Esophagus squamous epithelium (tissue), 5 donors: ENCODE measurements around the gene TAF4. TPM values are rescaled to one million over a fixed set of nuclear protein-coding genes. Genes with fewer than 3 reads are reported as not detected.

Experiments
- DNase-seq: peaks from one replicate; lab custom pipeline; 2025; lab: John Stamatoyannopoulos, UW
- H3K27ac ChIP-seq, 4 donors: fragments of 200-600 bp; sonication (generic); one replicate each; pipeline ENCODE4 v1.5.1; 2016 to 2019; ENCODE audit warnings: mild to moderate bottlenecking in 1 of 4
- H3K27me3 ChIP-seq, 4 donors: fragments of 200-600 bp; sonication (generic); 1 replicate in 3 of 4; 2 replicates in 1 of 4; pipeline versions ENCODE4 v1.5.1 to v1.6.0; 2017 to 2021; ENCODE audit warnings: antibody characterized with exemption in 1 of 4
- H3K36me3 ChIP-seq, 3 donors: fragments of 200-600 bp; sonication (generic); one replicate each; pipeline ENCODE4 v1.5.1; 2016 to 2019
- H3K4me1 ChIP-seq, 3 donors: fragments of 200-600 bp; sonication (generic); one replicate each; pipeline ENCODE4 v1.5.1; 2017 to 2019
- H3K4me3 ChIP-seq, 4 donors: fragments of 200-600 bp; sonication (generic); 1 replicate in 3 of 4; 2 replicates in 1 of 4; pipeline ENCODE4 v1.5.1; 2016 to 2019; ENCODE audit warnings: mild to moderate bottlenecking in 2 of 4, moderate library complexity in 1 of 4
- H3K9me3 ChIP-seq, 3 donors: fragments of 200-600 bp; sonication (generic); one replicate each; pipeline ENCODE4 v1.5.1; 2016 to 2019
- CTCF ChIP-seq, 6 experiments: fragments of 450-650 bp in 4 of 6; fragments of 200-600 bp in 2 of 6; sonication (generic) in 2 of 6; IDR thresholded peaks; one replicate each; pipeline ENCODE4 v1.5.1; 2016 to 2019; ENCODE audit warnings: antibody characterized with exemption in 6 of 6, mild to moderate bottlenecking in 4 of 6, moderate library complexity in 4 of 6
- POLR2A ChIP-seq, 4 donors: fragments of 450-650 bp; IDR thresholded peaks; one replicate each; pipeline ENCODE4 v1.6.1; 2017; ENCODE audit warnings: antibody characterized with exemption in 4 of 4, mild to moderate bottlenecking in 4 of 4, moderate library complexity in 3 of 4
- WGBS, 2 donors: methylation state at CpG; one replicate each; pipeline ENCODE4 v1.1.5; 2018; 5-methylcytosine and 5-hydroxymethylcytosine counted together
- intact Hi-C: fragments of 100-400 bp; cut with DNase I; formaldehyde crosslinking; loops from one replicate; pipeline ENCODE4 v1.15.0; 2022
- total RNA-seq, 4 donors: library from RNA; depleted of rRNA; stranded (reverse); fragments of >200 nt; gene quantifications; one replicate each; pipeline ENCODE4 v1.1.0, GENCODE V29; 2016
- donor health status: DM: yes; HTN: yes; CAD: no.

The TAF4 gene
- total RNA-seq, 4 donors from 2014 or later, result 4.9 to 16.5 (median 14.4) TPM

GRCh38 chr20:61929561-61929960 is 136.1 kb downstream of the TAF4 start:
- TF ChIP-seq CTCF (IDR thresholded peaks at IDR 0.05) (no peak), POLR2A (IDR thresholded peaks at IDR 0.05) (no peak)
- Histone ChIP-seq H3K9me3 (no peaks in the 10 kb centered on the region), H3K27me3 (peaks cover 0 to 25% (median 0%) of the 10 kb centered on the region in 4 donors), H3K4me3 (no peak overlapping the region), H3K36me3 (no peaks in the 10 kb centered on the region), H3K27ac (no peak overlapping the region), H3K4me1 (no peaks in the 10 kb centered on the region)
- intact Hi-C loops, result no loop called here
- 90 to 94% methylated on average over 7 to 12 of the region's 12 CpGs for WGBS, 2 donors
- no peak for DNase-seq

- Histone ChIP-seq H3K27ac (no peak overlapping the region), H3K9me3 (no peaks in the 10 kb centered on the region), H3K4me1 (no peaks in the 10 kb centered on the region), H3K36me3 (no peaks in the 10 kb centered on the region), H3K4me3 (no peak overlapping the region), H3K27me3 (peaks cover 0 to 23% (median 0%) of the 10 kb centered on the region in 4 donors)
- DNase-seq, result no peak
- TF ChIP-seq POLR2A (IDR thresholded peaks at IDR 0.05), result no peak
- TF ChIP-seq CTCF (IDR thresholded peaks at IDR 0.05), result no peak
- intact Hi-C loops, result no loop called here
- 78 to 89% methylated on average over 9 to 38 of the region's 43 CpGs for WGBS, 2 donors
These were observed 137.7 kb downstream of the TAF4 start for GRCh38 chr20:61927826-61928541.

- no peaks in the 10 kb centered on the region for H3K9me3 ChIP-seq
- no peak for TF ChIP-seq POLR2A (IDR thresholded peaks at IDR 0.05)
- no peak for TF ChIP-seq CTCF (IDR thresholded peaks at IDR 0.05)
- no peak overlapping the region for H3K27ac ChIP-seq
- H3K27me3 ChIP-seq, result peaks cover 0 to 20% (median 0%) of the 10 kb centered on the region in 4 donors
- H3K36me3 ChIP-seq, result no peaks in the 10 kb centered on the region
- intact Hi-C loops, result no loop called here
- H3K4me1 ChIP-seq, result no peaks in the 10 kb centered on the region
- 81 to 87% methylated on average over 3 to 13 of the region's 21 CpGs for WGBS, 2 donors
- no peak overlapping the region for H3K4me3 ChIP-seq
- no peak for DNase-seq
These were observed 138.4 kb downstream of the TAF4 start for GRCh38 chr20:61927193-61927825.

- 89 to 94% methylated on average over 18 to 23 of the region's 23 CpGs for WGBS, 2 donors
- no peak overlapping the region for H3K4me3 ChIP-seq
- intact Hi-C loops, result no loop called here
- no peak overlapping the region for H3K27ac ChIP-seq
- no peaks in the 10 kb centered on the region for H3K4me1 ChIP-seq
- TF ChIP-seq CTCF (IDR thresholded peaks at IDR 0.05), result no peak
- no peak for TF ChIP-seq POLR2A (IDR thresholded peaks at IDR 0.05)
- DNase-seq, result no peak
- H3K27me3 ChIP-seq, result peaks cover 0 to 19% (median 0%) of the 10 kb centered on the region in 4 donors
- no peaks in the 10 kb centered on the region for H3K36me3 ChIP-seq
- H3K9me3 ChIP-seq, result no peaks in the 10 kb centered on the region
These were observed 138.9 kb downstream of the TAF4 start for GRCh38 chr20:61926796-61927192.

GRCh38 chr20:61926253-61926613 is 139.4 kb downstream of the TAF4 start:
- H3K4me1 ChIP-seq, result no peaks in the 10 kb centered on the region
- no peak for DNase-seq
- no peak overlapping the region for H3K27ac ChIP-seq
- no peaks in the 10 kb centered on the region for H3K9me3 ChIP-seq
- H3K4me3 ChIP-seq, result no peak overlapping the region
- TF ChIP-seq POLR2A (IDR thresholded peaks at IDR 0.05) (no peak), CTCF (IDR thresholded peaks at IDR 0.05) (no peak)
- no peaks in the 10 kb centered on the region for H3K36me3 ChIP-seq
- WGBS, 2 donors, result 77 to 91% methylated on average over 3 to 10 of the region's 14 CpGs
- H3K27me3 ChIP-seq, result peaks cover 0 to 19% (median 0%) of the 10 kb centered on the region in 4 donors
- intact Hi-C loops, result no loop called here
